GM23338 (cell line): ENCODE measurements around the gene TULP4. TPM values are rescaled to one million over a fixed set of nuclear protein-coding genes. Genes with fewer than 3 reads are reported as not detected.

Experiments used
- ATAC-seq: fragments of 200-7000 bp; cut with Tn5 transposase; 3 replicates; pipeline ENCODE4 v1.9.1; 2020
- DNase-seq: peaks from one replicate; pipeline ENCODE4 v3.0.0-alpha.2; 2015; ENCODE audit warnings: low spot score
- H2AFZ ChIP-seq: fragments of 200-600 bp; sonication (generic); 2 replicates; pipeline ENCODE4 v1.8.0; 2016; ENCODE audit warnings: antibody characterized with exemption, mild to moderate bottlenecking, moderate library complexity
- H3F3A ChIP-seq: fragments of 200-600 bp; sonication (generic); replicated peaks from 2 replicates; pipeline ENCODE4 v1.8.0; 2017; ENCODE audit warnings: antibody characterized with exemption, mixed run types, low read depth
- H3K27ac ChIP-seq: fragments of 200-600 bp; sonication (generic); 2 replicates; pipeline ENCODE4 v1.6.1; 2016; ENCODE audit warnings: low read depth
- H3K27me3 ChIP-seq: fragments of 200-600 bp; sonication (generic); 2 replicates; pipeline ENCODE4 v1.8.0; 2016; ENCODE audit warnings: mild to moderate bottlenecking, mixed run types, moderate library complexity; ENCODE audit not compliant: insufficient read depth
- H3K36me3 ChIP-seq: fragments of 200-600 bp; sonication (generic); 2 replicates; pipeline ENCODE4 v1.8.0; 2016; ENCODE audit warnings: mild to moderate bottlenecking; ENCODE audit not compliant: insufficient read depth
- H3K4me1 ChIP-seq: fragments of 200-600 bp; sonication (generic); 2 replicates; pipeline ENCODE4 v1.8.0; 2016; ENCODE audit warnings: mild to moderate bottlenecking, moderate library complexity; ENCODE audit not compliant: insufficient read depth
- H3K4me2 ChIP-seq: fragments of 200-600 bp; sonication (generic); 2 replicates; pipeline ENCODE4 v1.7.1; 2017; ENCODE audit warnings: mixed run types
- H3K4me3 ChIP-seq: fragments of 200-600 bp; sonication (generic); 2 replicates; pipeline ENCODE4 v1.6.1; 2016; ENCODE audit warnings: mixed run types
- H3K79me2 ChIP-seq: fragments of 200-600 bp; sonication (generic); replicated peaks from 2 replicates; pipeline ENCODE4 v1.8.0; 2017; ENCODE audit warnings: mild to moderate bottlenecking; ENCODE audit not compliant: insufficient read depth
- H3K9me2 ChIP-seq: fragments of 200-600 bp; sonication (generic); 2 replicates; pipeline ENCODE4 v1.8.0; 2017; ENCODE audit not compliant: insufficient read depth
- H4K20me1 ChIP-seq: fragments of 200-600 bp; sonication (generic); replicated peaks from 2 replicates; pipeline ENCODE4 v1.8.0; 2017; ENCODE audit warnings: mild to moderate bottlenecking; ENCODE audit not compliant: insufficient read depth
- H3K27ac Mint-ChIP-seq: 2 replicates; pipeline ENCODE4 v1.8.0; 2020; ENCODE audit warnings: inconsistent platforms, mild to moderate bottlenecking, moderate library complexity, mixed read lengths
- H3K27me3 Mint-ChIP-seq: 3 replicates; pipeline ENCODE4 v1.8.0; 2022; ENCODE audit warnings: low read depth, mild to moderate bottlenecking, moderate library complexity, mixed read lengths, inconsistent platforms; ENCODE audit not compliant: insufficient read depth, poor library complexity
- H3K36me3 Mint-ChIP-seq: 3 replicates; pipeline ENCODE4 v1.8.0; 2021; ENCODE audit warnings: low read depth, mild to moderate bottlenecking, inconsistent platforms, moderate library complexity, mixed read lengths
- H3K4me1 Mint-ChIP-seq: 3 replicates; pipeline ENCODE4 v1.8.0; 2020; ENCODE audit warnings: mild to moderate bottlenecking, inconsistent platforms, mixed read lengths
- H3K4me3 Mint-ChIP-seq: 3 replicates; pipeline ENCODE4 v1.8.0; 2021; ENCODE audit warnings: moderate library complexity, mild to moderate bottlenecking, inconsistent platforms, mixed read lengths
- H3K9me3 Mint-ChIP-seq: 3 replicates; pipeline ENCODE4 v1.8.0; 2020; ENCODE audit warnings: moderate library complexity, mild to moderate bottlenecking, inconsistent platforms, mixed read lengths
- CREB1 ChIP-seq: fragments of 250-450 bp; sonication (Bioruptor Pico); IDR thresholded peaks from 2 replicates; pipeline ENCODE4 v1.5.0; 2020; ENCODE audit warnings: low read depth, mild to moderate bottlenecking, moderate library complexity
- EZH2 ChIP-seq: fragments of 200-600 bp; sonication (generic); IDR thresholded peaks from one replicate; pipeline ENCODE4 v1.8.0; 2017; ENCODE audit warnings: antibody characterized with exemption, mild to moderate bottlenecking, low read depth; ENCODE audit not compliant: unreplicated experiment
- EZH2phosphoT487 ChIP-seq: fragments of 200-600 bp; sonication (generic); IDR thresholded peaks from one replicate; pipeline ENCODE4 v1.8.1; 2018; ENCODE audit warnings: antibody characterized with exemption; ENCODE audit not compliant: unreplicated experiment
- NANOG ChIP-seq: IDR thresholded peaks from 2 replicates; pipeline ENCODE4 v1.6.1; 2016; ENCODE audit warnings: antibody characterized with exemption, borderline replicate concordance
- POLR2AphosphoS5 ChIP-seq: IDR thresholded peaks from 2 replicates; pipeline ENCODE4 v1.6.1; 2016; ENCODE audit warnings: antibody characterized with exemption, low read depth
- STAT1 ChIP-seq: IDR thresholded peaks from one replicate; pipeline ENCODE4 v1.6.1; 2016; ENCODE audit warnings: antibody characterized with exemption; ENCODE audit not compliant: unreplicated experiment
- ZNF114 ChIP-seq: fragments of 250-450 bp; sonication (Bioruptor Pico); IDR thresholded peaks from 2 replicates; pipeline ENCODE4 v1.5.0; 2020; ENCODE audit warnings: mild to moderate bottlenecking, moderate library complexity
- ZNF331 ChIP-seq: fragments of 250-450 bp; sonication (Bioruptor Pico); IDR thresholded peaks from 2 replicates; pipeline ENCODE4 v1.5.0; 2020; ENCODE audit warnings: low read depth, mild to moderate bottlenecking, moderate library complexity
- polyA plus RNA-seq: library from polyadenylated mRNA; unstranded; fragments of >200 nt; fragmentation: Nextera tagmentation; extraction: Ambion mirVana; gene quantifications from 2 replicates; pipeline ENCODE4 v1.2.1, GENCODE V29; 2016
- total RNA-seq: library from RNA; depleted of rRNA; stranded (reverse); fragments of >200 nt; shearing (Covaris generic); gene quantifications from 2 replicates; pipeline ENCODE4 v1.2.3, GENCODE V29; 2014
- TF ChIP-seq, protein P1 (sequence below), 2 experiments: fragments of 200-600 bp in 1 of 2; sonication (generic) in 1 of 2; conservative IDR thresholded peaks; 2 replicates each; pipeline versions ENCODE4 v1.5.1 to v1.6.1; 2016 to 2017; ENCODE audit warnings: antibody characterized with exemption in 2 of 2, low read depth in 2 of 2, mild to moderate bottlenecking in 2 of 2, moderate library complexity in 1 of 2
- TF ChIP-seq, protein P2 (sequence below): fragments of 250-450 bp; sonication (Bioruptor Pico); IDR thresholded peaks from 2 replicates; pipeline ENCODE4 v1.5.0; 2020; ENCODE audit warnings: mild to moderate bottlenecking, moderate library complexity
- TF ChIP-seq, protein P3 (sequence below): IDR thresholded peaks from 2 replicates; pipeline ENCODE4 v1.6.1; 2016; ENCODE audit warnings: antibody characterized with exemption
- TF ChIP-seq, protein P4 (sequence below): IDR thresholded peaks from one replicate; pipeline ENCODE4 v1.6.1; 2018; ENCODE audit warnings: antibody characterized with exemption; ENCODE audit not compliant: unreplicated experiment

TULP4 gene
- total and polyA plus RNA-seq, 2 experiments from 2014 or later = 31.2 to 50.2 TPM

DNA sequence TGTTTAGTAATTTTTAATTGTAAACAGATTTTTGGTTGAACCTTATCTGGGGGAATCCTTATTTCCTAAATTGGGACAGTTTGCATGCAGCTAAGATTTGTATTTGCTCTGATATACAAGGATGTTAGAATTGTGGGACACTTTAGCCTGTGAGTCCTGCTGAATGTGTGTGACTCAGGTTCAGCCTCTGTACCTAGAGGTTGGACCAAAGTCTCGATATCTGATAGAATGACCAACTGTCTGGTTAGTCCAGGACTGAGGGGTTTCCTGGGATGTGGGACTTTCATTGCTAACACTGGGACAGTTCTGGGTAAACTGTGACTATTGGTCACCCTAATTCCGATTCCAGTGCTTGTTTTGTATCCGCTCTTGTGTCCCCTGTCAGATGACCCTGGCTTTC is 20.2 kb upstream of the TULP4 start:
- Mint-ChIP-seq H3K36me3 (peaks cover 31% of the 10 kb centered on the region), H3K9me3 (peaks cover 15% of the 10 kb centered on the region)
- peaks cover 24% of the 10 kb centered on the region for H3K79me2 ChIP-seq

More for the DNA sequence above, 20.2 kb upstream of the TULP4 start:
- no peak overlapping the region for H3K4me3 ChIP-seq
- DNase-seq (no peak), ATAC-seq (no peak)
- H3K36me3 ChIP-seq = peaks cover 9% of the 10 kb centered on the region
- no peaks in the 10 kb centered on the region for H3K4me1 ChIP-seq
- no peak overlapping the region for H3K27ac ChIP-seq
- H4K20me1 ChIP-seq = no peaks in the 10 kb centered on the region
- peaks cover 6% of the 10 kb centered on the region for H3K27me3 Mint-ChIP-seq
- no peaks in the 10 kb centered on the region for H3K27me3 ChIP-seq
- H3K9me2 ChIP-seq = no peaks in the 10 kb centered on the region
- no peaks in the 10 kb centered on the region for H3F3A ChIP-seq
- H3K4me2 ChIP-seq = no peak overlapping the region
- H2AFZ ChIP-seq = no peak overlapping the region
- TF ChIP-seq, protein P1, sequence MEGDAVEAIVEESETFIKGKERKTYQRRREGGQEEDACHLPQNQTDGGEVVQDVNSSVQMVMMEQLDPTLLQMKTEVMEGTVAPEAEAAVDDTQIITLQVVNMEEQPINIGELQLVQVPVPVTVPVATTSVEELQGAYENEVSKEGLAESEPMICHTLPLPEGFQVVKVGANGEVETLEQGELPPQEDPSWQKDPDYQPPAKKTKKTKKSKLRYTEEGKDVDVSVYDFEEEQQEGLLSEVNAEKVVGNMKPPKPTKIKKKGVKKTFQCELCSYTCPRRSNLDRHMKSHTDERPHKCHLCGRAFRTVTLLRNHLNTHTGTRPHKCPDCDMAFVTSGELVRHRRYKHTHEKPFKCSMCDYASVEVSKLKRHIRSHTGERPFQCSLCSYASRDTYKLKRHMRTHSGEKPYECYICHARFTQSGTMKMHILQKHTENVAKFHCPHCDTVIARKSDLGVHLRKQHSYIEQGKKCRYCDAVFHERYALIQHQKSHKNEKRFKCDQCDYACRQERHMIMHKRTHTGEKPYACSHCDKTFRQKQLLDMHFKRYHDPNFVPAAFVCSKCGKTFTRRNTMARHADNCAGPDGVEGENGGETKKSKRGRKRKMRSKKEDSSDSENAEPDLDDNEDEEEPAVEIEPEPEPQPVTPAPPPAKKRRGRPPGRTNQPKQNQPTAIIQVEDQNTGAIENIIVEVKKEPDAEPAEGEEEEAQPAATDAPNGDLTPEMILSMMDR (conservative IDR thresholded peaks at IDR 0.05; ENCODE audit: low read depth in 2 of 2) = no peak
- TF ChIP-seq ZNF331 (no peak), STAT1 (no peak), EZH2phosphoT487 (no peak), ZNF114 (CRISPR knock-in tag) (no peak), CREB1 (CRISPR knock-in tag) (no peak), EZH2 (no peak), POLR2AphosphoS5 (no peak), NANOG (no peak)
- TF ChIP-seq, protein P2, sequence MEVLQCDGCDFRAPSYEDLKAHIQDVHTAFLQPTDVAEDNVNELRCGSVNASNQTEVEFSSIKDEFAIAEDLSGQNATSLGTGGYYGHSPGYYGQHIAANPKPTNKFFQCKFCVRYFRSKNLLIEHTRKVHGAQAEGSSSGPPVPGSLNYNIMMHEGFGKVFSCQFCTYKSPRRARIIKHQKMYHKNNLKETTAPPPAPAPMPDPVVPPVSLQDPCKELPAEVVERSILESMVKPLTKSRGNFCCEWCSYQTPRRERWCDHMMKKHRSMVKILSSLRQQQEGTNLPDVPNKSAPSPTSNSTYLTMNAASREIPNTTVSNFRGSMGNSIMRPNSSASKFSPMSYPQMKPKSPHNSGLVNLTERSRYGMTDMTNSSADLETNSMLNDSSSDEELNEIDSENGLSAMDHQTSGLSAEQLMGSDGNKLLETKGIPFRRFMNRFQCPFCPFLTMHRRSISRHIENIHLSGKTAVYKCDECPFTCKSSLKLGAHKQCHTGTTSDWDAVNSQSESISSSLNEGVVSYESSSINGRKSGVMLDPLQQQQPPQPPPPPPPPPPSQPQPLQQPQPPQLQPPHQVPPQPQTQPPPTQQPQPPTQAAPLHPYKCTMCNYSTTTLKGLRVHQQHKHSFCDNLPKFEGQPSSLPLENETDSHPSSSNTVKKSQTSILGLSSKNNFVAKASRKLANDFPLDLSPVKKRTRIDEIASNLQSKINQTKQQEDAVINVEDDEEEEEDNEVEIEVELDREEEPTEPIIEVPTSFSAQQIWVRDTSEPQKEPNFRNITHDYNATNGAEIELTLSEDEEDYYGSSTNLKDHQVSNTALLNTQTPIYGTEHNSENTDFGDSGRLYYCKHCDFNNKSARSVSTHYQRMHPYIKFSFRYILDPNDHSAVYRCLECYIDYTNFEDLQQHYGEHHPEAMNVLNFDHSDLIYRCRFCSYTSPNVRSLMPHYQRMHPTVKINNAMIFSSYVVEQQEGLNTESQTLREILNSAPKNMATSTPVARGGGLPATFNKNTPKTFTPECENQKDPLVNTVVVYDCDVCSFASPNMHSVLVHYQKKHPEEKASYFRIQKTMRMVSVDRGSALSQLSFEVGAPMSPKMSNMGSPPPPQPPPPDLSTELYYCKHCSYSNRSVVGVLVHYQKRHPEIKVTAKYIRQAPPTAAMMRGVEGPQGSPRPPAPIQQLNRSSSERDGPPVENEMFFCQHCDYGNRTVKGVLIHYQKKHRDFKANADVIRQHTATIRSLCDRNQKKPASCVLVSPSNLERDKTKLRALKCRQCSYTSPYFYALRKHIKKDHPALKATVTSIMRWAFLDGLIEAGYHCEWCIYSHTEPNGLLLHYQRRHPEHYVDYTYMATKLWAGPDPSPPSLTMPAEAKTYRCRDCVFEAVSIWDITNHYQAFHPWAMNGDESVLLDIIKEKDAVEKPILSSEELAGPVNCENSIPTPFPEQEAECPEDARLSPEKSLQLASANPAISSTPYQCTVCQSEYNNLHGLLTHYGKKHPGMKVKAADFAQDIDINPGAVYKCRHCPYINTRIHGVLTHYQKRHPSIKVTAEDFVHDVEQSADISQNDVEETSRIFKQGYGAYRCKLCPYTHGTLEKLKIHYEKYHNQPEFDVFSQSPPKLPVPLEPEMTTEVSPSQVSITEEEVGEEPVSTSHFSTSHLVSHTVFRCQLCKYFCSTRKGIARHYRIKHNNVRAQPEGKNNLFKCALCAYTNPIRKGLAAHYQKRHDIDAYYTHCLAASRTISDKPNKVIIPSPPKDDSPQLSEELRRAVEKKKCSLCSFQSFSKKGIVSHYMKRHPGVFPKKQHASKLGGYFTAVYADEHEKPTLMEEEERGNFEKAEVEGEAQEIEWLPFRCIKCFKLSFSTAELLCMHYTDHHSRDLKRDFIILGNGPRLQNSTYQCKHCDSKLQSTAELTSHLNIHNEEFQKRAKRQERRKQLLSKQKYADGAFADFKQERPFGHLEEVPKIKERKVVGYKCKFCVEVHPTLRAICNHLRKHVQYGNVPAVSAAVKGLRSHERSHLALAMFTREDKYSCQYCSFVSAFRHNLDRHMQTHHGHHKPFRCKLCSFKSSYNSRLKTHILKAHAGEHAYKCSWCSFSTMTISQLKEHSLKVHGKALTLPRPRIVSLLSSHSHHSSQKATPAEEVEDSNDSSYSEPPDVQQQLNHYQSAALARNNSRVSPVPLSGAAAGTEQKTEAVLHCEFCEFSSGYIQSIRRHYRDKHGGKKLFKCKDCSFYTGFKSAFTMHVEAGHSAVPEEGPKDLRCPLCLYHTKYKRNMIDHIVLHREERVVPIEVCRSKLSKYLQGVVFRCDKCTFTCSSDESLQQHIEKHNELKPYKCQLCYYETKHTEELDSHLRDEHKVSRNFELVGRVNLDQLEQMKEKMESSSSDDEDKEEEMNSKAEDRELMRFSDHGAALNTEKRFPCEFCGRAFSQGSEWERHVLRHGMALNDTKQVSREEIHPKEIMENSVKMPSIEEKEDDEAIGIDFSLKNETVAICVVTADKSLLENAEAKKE (CRISPR knock-in tag) = no peak
- TF ChIP-seq, protein P3, sequence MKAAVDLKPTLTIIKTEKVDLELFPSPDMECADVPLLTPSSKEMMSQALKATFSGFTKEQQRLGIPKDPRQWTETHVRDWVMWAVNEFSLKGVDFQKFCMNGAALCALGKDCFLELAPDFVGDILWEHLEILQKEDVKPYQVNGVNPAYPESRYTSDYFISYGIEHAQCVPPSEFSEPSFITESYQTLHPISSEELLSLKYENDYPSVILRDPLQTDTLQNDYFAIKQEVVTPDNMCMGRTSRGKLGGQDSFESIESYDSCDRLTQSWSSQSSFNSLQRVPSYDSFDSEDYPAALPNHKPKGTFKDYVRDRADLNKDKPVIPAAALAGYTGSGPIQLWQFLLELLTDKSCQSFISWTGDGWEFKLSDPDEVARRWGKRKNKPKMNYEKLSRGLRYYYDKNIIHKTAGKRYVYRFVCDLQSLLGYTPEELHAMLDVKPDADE = no peak
- TF ChIP-seq, protein P4, sequence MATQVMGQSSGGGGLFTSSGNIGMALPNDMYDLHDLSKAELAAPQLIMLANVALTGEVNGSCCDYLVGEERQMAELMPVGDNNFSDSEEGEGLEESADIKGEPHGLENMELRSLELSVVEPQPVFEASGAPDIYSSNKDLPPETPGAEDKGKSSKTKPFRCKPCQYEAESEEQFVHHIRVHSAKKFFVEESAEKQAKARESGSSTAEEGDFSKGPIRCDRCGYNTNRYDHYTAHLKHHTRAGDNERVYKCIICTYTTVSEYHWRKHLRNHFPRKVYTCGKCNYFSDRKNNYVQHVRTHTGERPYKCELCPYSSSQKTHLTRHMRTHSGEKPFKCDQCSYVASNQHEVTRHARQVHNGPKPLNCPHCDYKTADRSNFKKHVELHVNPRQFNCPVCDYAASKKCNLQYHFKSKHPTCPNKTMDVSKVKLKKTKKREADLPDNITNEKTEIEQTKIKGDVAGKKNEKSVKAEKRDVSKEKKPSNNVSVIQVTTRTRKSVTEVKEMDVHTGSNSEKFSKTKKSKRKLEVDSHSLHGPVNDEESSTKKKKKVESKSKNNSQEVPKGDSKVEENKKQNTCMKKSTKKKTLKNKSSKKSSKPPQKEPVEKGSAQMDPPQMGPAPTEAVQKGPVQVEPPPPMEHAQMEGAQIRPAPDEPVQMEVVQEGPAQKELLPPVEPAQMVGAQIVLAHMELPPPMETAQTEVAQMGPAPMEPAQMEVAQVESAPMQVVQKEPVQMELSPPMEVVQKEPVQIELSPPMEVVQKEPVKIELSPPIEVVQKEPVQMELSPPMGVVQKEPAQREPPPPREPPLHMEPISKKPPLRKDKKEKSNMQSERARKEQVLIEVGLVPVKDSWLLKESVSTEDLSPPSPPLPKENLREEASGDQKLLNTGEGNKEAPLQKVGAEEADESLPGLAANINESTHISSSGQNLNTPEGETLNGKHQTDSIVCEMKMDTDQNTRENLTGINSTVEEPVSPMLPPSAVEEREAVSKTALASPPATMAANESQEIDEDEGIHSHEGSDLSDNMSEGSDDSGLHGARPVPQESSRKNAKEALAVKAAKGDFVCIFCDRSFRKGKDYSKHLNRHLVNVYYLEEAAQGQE = no peak
- H3K27ac Mint-ChIP-seq = no peak overlapping the region
- H3K4me3 Mint-ChIP-seq = no peak overlapping the region
- H3K4me1 Mint-ChIP-seq = no peaks in the 10 kb centered on the region
